K562 (cell line): ENCODE results near the gene WDR20. TPM values are rescaled to one million over a fixed set of nuclear protein-coding genes. Genes with fewer than 3 reads are reported as not detected.
A peak's percentile ranks its signal among the peaks of the same experiment; 100 is the strongest.

ENCODE experiments used
- CUX1 ChIP-seq: fragments of 200-800 bp; sonication (Bioruptor generic); IDR thresholded peaks from 2 replicates; pipeline ENCODE4 v1.6.1; 2016; ENCODE audit warnings: missing genetic modification characterization, missing compliant biosample characterization
- KLF16 ChIP-seq: IDR thresholded peaks from 2 replicates; pipeline ENCODE4 v1.6.1; 2016; ENCODE audit warnings: antibody characterized with exemption
- MAX ChIP-seq: sonication (generic); formaldehyde crosslinking; IDR thresholded peaks from 2 replicates; pipeline ENCODE4 v1.9.0; 2022; ENCODE audit warnings: mild to moderate bottlenecking, missing genetic modification reagents
- MTA1 ChIP-seq: fragments of 450-650 bp; IDR thresholded peaks from 2 replicates; pipeline ENCODE4 v1.6.1; 2017; ENCODE audit warnings: borderline replicate concordance
- NFXL1 ChIP-seq: fragments of 450-650 bp; formaldehyde crosslinking; IDR thresholded peaks from 2 replicates; pipeline ENCODE4 v1.4.0; 2021; ENCODE audit warnings: mild to moderate bottlenecking
- POLR2H ChIP-seq: IDR thresholded peaks from 2 replicates; pipeline ENCODE4 v1.6.1; 2016; ENCODE audit warnings: missing genetic modification characterization, low read depth, mild to moderate bottlenecking, control low read depth, missing compliant biosample characterization, moderate library complexity
- PTRF ChIP-seq: fragments of 450-650 bp; IDR thresholded peaks from 2 replicates; pipeline ENCODE4 v1.6.1; 2016; ENCODE audit warnings: mild to moderate bottlenecking, missing genetic modification characterization, missing compliant biosample characterization
- PTTG1 ChIP-seq: fragments of 450-650 bp; IDR thresholded peaks from 2 replicates; pipeline ENCODE4 v1.6.1; 2016; ENCODE audit warnings: low read depth, mild to moderate bottlenecking, missing genetic modification characterization, missing compliant biosample characterization
- RBM17 ChIP-seq: fragments of 200-400 bp; formaldehyde crosslinking; IDR thresholded peaks from 2 replicates; pipeline ENCODE4 v1.6.1; 2017; ENCODE audit warnings: low read depth, mild to moderate bottlenecking, low read length, borderline replicate concordance
- STAT6 ChIP-seq: sonication (generic); formaldehyde crosslinking; IDR thresholded peaks from 2 replicates; pipeline ENCODE4 v1.8.1; 2023; ENCODE audit warnings: mild to moderate bottlenecking, missing genetic modification reagents
- polyA plus RNA-seq, 8 experiments: library from polyadenylated mRNA; depleted of rRNA in 4 of 8; stranded (reverse) in 5 of 8; unstranded in 3 of 8; fragments of >200 nt; fragmentation: Nextera tagmentation in 2 of 8; fragmentation: Illumina TruSeq in 1 of 8; extraction: Ambion mirVana in 2 of 8; extraction: Trizol in 1 of 8; gene quantifications; 2 replicates each; pipeline versions ENCODE4 v1.2.1 to v1.2.3, GENCODE V29; 2011 to 2014; ENCODE audit warnings: inconsistent platforms in 1 of 8, missing spikeins in 1 of 8
- total RNA-seq, 7 experiments: library from RNA; depleted of rRNA in 6 of 7; stranded (reverse); fragments of >200 nt in 6 of 7; fragmentation: Illumina TruSeq in 2 of 7; extraction: Trizol in 2 of 7; gene quantifications; 2 replicates each; pipeline versions ENCODE4 v1.2.1 to v1.2.3, GENCODE V29; 2011 to 2021; ENCODE audit warnings: low replicate concordance in 1 of 7
- TF ChIP-seq, protein P1 (sequence below): fragments of 250-450 bp; sonication (Bioruptor Pico); IDR thresholded peaks from 2 replicates; pipeline ENCODE4 v1.4.0; 2020; ENCODE audit warnings: mild to moderate bottlenecking, moderate library complexity
- TF ChIP-seq, protein P2 (sequence below): sonication (generic); formaldehyde crosslinking; IDR thresholded peaks from 2 replicates; pipeline ENCODE4 v1.8.0; 2022; ENCODE audit warnings: missing genetic modification reagents, mild to moderate bottlenecking, borderline replicate concordance

WDR20 gene
- total and polyA plus RNA-seq, 9 of the 15 experiments (the other 6 are each of a cell fraction or from before 2014, with no cell fraction given): 7.0 to 15.3 (median 11.8) TPM

DNA sequence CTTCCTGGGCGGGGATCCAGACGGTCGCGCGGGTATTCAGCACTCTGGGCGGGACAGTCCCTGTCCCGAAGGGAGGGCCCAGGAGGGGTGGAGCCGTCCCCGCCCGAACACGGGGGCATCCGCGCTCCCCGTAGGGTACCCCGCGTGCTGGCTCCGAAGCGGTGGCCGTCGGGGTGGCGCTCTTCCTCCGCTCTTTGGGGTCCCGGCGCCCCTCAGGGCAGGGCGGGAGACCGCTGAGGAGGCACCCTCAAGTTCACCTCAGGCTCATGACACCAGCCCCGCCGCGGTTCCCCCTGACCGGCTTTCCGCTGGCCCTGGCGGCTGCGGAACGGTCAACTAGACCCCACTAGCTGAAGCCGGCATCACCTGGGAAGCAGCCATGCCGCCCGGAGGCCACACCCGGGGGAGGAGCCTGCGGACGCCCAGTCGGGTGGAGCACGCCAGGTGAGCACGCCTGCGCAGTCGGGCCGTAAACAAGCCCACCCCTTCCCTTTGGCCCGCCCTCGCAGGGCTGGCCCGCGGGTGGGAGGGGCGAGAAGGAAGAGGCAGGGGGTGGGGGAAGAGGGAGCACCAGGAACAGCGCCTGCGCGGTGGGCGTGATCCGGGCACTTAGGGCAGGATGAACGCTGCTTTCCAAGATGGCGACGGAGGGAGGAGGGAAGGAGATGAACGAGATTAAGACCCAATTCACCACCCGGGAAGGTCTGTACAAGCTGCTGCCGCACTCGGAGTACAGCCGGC lies at the start of gene WDR20 (continued):
- TF ChIP-seq RBM17: no peak
- TF ChIP-seq KLF16: no peak; the same call in 1 of the 2 replicates
- TF ChIP-seq, protein P1, sequence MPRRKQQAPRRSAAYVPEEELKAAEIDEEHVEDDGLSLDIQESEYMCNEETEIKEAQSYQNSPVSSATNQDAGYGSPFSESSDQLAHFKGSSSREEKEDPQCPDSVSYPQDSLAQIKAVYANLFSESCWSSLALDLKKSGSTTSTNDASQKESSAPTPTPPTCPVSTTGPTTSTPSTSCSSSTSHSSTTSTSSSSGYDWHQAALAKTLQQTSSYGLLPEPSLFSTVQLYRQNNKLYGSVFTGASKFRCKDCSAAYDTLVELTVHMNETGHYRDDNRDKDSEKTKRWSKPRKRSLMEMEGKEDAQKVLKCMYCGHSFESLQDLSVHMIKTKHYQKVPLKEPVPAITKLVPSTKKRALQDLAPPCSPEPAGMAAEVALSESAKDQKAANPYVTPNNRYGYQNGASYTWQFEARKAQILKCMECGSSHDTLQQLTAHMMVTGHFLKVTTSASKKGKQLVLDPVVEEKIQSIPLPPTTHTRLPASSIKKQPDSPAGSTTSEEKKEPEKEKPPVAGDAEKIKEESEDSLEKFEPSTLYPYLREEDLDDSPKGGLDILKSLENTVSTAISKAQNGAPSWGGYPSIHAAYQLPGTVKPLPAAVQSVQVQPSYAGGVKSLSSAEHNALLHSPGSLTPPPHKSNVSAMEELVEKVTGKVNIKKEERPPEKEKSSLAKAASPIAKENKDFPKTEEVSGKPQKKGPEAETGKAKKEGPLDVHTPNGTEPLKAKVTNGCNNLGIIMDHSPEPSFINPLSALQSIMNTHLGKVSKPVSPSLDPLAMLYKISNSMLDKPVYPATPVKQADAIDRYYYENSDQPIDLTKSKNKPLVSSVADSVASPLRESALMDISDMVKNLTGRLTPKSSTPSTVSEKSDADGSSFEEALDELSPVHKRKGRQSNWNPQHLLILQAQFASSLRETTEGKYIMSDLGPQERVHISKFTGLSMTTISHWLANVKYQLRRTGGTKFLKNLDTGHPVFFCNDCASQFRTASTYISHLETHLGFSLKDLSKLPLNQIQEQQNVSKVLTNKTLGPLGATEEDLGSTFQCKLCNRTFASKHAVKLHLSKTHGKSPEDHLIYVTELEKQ (CRISPR knock-in tag): no peak
- no peak for TF ChIP-seq NFXL1 (CRISPR knock-in tag)
- TF ChIP-seq STAT6 (CRISPR knock-in tag): no peak
- no peak for TF ChIP-seq MTA1
- no peak for TF ChIP-seq POLR2H (tag)
- no peak for TF ChIP-seq CUX1 (CRISPR knock-in tag)
- no peak for TF ChIP-seq PTTG1 (tag)
- TF ChIP-seq, protein P2, sequence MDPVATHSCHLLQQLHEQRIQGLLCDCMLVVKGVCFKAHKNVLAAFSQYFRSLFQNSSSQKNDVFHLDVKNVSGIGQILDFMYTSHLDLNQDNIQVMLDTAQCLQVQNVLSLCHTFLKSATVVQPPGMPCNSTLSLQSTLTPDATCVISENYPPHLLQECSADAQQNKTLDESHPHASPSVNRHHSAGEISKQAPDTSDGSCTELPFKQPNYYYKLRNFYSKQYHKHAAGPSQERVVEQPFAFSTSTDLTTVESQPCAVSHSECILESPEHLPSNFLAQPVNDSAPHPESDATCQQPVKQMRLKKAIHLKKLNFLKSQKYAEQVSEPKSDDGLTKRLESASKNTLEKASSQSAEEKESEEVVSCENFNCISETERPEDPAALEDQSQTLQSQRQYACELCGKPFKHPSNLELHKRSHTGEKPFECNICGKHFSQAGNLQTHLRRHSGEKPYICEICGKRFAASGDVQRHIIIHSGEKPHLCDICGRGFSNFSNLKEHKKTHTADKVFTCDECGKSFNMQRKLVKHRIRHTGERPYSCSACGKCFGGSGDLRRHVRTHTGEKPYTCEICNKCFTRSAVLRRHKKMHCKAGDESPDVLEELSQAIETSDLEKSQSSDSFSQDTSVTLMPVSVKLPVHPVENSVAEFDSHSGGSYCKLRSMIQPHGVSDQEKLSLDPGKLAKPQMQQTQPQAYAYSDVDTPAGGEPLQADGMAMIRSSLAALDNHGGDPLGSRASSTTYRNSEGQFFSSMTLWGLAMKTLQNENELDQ (CRISPR knock-in tag): no peak
- TF ChIP-seq PTRF (tag): no peak
- TF ChIP-seq MAX (CRISPR knock-in tag): peak; percentile 62; the same call in 1 of the 2 replicates
